IMR-90 (cell line): ENCODE data around the gene RASD2. TPM values are rescaled to one million over a fixed set of nuclear protein-coding genes. Genes with fewer than 3 reads are reported as not detected.

ENCODE experiments used
- ATAC-seq: fragments of 200-7000 bp; cut with Tn5 transposase; 2 replicates; pipeline ENCODE4 v1.9.1; 2020; ENCODE audit warnings: low read depth, mild to moderate bottlenecking, moderate library complexity
- BruUV-seq: library from RNA; stranded (reverse); fragments of 400-500 nt; replicated peaks from 2 replicates; lab custom pipeline; 2021; lab: Mats Ljungman, UMichigan
- CTCF ChIA-PET: fragments of 300-600 bp; formaldehyde crosslinking; extraction: SDS; loops from one replicate; lab custom pipeline; 2021; ENCODE audit warnings: antibody characterized with exemption; lab: Yijun Ruan, JAX
- POLR2A ChIA-PET: fragments of 300-600 bp; sonication (Branson Sonifier 250); formaldehyde crosslinking; loops from one replicate; lab custom pipeline; 2022; ENCODE audit warnings: antibody characterized with exemption; ENCODE audit not compliant: unreplicated experiment; lab: Charles Lee
- DNase-seq: peaks from one replicate; pipeline ENCODE4 v3.0.0; 2013
- H2AFZ ChIP-seq: replicated peaks from 2 replicates; pipeline ENCODE3; 2013; ENCODE audit warnings: low read length, mild to moderate bottlenecking; ENCODE audit not compliant: poor library complexity
- H2AK5ac ChIP-seq: 2 replicates; pipeline ENCODE4 v1.6.1; 2013; ENCODE audit warnings: low read depth, low read length, inconsistent platforms
- H2AK9ac ChIP-seq: replicated peaks from 2 replicates; pipeline ENCODE3; 2013; ENCODE audit warnings: mild to moderate bottlenecking, low read depth, low read length, moderate library complexity; ENCODE audit not compliant: poor library complexity
- H2BK120ac ChIP-seq: 2 replicates; pipeline ENCODE4 v1.6.1; 2013; ENCODE audit warnings: low read depth, low read length, inconsistent platforms
- H2BK15ac ChIP-seq: 3 replicates; pipeline ENCODE4 v1.6.1; 2013; ENCODE audit warnings: low read depth, low read length, inconsistent platforms
- H2BK20ac ChIP-seq: 2 replicates; pipeline ENCODE4 v1.6.1; 2013; ENCODE audit warnings: low read depth, mild to moderate bottlenecking, inconsistent platforms, low read length, moderate library complexity
- H2BK5ac ChIP-seq: 2 replicates; pipeline ENCODE4 v1.6.1; 2013; ENCODE audit warnings: mild to moderate bottlenecking, low read depth, low read length, inconsistent platforms; ENCODE audit not compliant: poor library complexity, severe bottlenecking
- H3K14ac ChIP-seq: replicated peaks from 2 replicates; pipeline ENCODE4 v1.6.1; 2013; ENCODE audit warnings: low read depth, low read length, inconsistent platforms
- H3K18ac ChIP-seq: 2 replicates; pipeline ENCODE4 v1.6.1; 2013; ENCODE audit warnings: low read depth, low read length, control low read depth
- H3K23ac ChIP-seq: 2 replicates; pipeline ENCODE4 v1.6.1; 2013; ENCODE audit warnings: low read depth, low read length, inconsistent platforms
- H3K27ac ChIP-seq: 2 replicates; pipeline ENCODE4 v1.5.1; 2013; ENCODE audit warnings: mild to moderate bottlenecking, control low read depth, low read length; ENCODE audit not compliant: insufficient read depth
- H3K27me3 ChIP-seq: 2 replicates; pipeline ENCODE4 v1.6.1; 2013; ENCODE audit warnings: low read length; ENCODE audit not compliant: control insufficient read depth, insufficient read depth
- H3K36me3 ChIP-seq: 2 replicates; pipeline ENCODE4 v1.6.1; 2013; ENCODE audit warnings: low read length, mixed read lengths; ENCODE audit not compliant: control insufficient read depth, insufficient read depth
- H3K4ac ChIP-seq: 2 replicates; pipeline ENCODE4 v1.6.1; 2013; ENCODE audit warnings: low read depth, low read length, inconsistent platforms
- H3K4me1 ChIP-seq: 2 replicates; pipeline ENCODE4 v1.6.1; 2013; ENCODE audit warnings: low read length, mixed read lengths; ENCODE audit not compliant: control insufficient read depth, insufficient read depth
- H3K4me2 ChIP-seq: 2 replicates; pipeline ENCODE4 v1.6.1; 2013; ENCODE audit warnings: low read depth, mild to moderate bottlenecking, control low read depth, low read length, moderate library complexity
- H3K4me3 ChIP-seq: 2 replicates; pipeline ENCODE4 v1.5.1; 2013; ENCODE audit warnings: low read depth, mild to moderate bottlenecking, control low read depth, low read length, moderate library complexity; ENCODE audit not compliant: insufficient read depth
- H3K56ac ChIP-seq: 2 replicates; pipeline ENCODE4 v1.6.1; 2013; ENCODE audit warnings: low read length, inconsistent platforms; ENCODE audit not compliant: insufficient read depth; ENCODE audit errors: extremely low read depth
- H3K79me1 ChIP-seq, 2 experiments: 2 replicates each; pipeline ENCODE4 v1.6.1; 2013; ENCODE audit warnings: low read length in 2 of 2, inconsistent platforms in 1 of 2, low read depth in 1 of 2
- H3K9ac ChIP-seq: 2 replicates; pipeline ENCODE4 v1.6.1; 2013; ENCODE audit warnings: low read depth, low read length, control low read depth
- H3K9me1 ChIP-seq: 2 replicates; pipeline ENCODE4 v1.6.1; 2013; ENCODE audit warnings: low read length, inconsistent platforms; ENCODE audit not compliant: insufficient read depth
- H3K9me3 ChIP-seq: 2 replicates; pipeline ENCODE4 v1.6.1; 2013; ENCODE audit warnings: low read length; ENCODE audit not compliant: control insufficient read depth, insufficient read depth
- H4K20me1 ChIP-seq: 2 replicates; pipeline ENCODE4 v1.6.1; 2013; ENCODE audit warnings: low read length, inconsistent platforms; ENCODE audit not compliant: insufficient read depth
- H4K5ac ChIP-seq: 2 replicates; pipeline ENCODE4 v1.6.1; 2013; ENCODE audit warnings: mild to moderate bottlenecking, low read depth, low read length, control low read depth
- H4K8ac ChIP-seq, 2 experiments: 2 replicates each; pipeline ENCODE4 v1.6.1; 2013; ENCODE audit warnings: low read depth in 2 of 2, low read length in 2 of 2, control low read depth in 1 of 2, inconsistent platforms in 1 of 2
- H4K91ac ChIP-seq: 2 replicates; pipeline ENCODE4 v1.6.1; 2013; ENCODE audit warnings: low read depth, low read length, inconsistent platforms; ENCODE audit not compliant: insufficient read depth
- BHLHE40 ChIP-seq: fragments of 150-350 bp; IDR thresholded peaks from 2 replicates; pipeline ENCODE4 v1.6.1; 2016; ENCODE audit warnings: mild to moderate bottlenecking, low read depth, low read length
- CHD1 ChIP-seq: IDR thresholded peaks from 2 replicates; pipeline ENCODE4 v1.6.1; 2012; ENCODE audit warnings: low read depth, low read length, improper control_type of control experiment
- WGBS, 2 experiments: methylation state at CpG; one replicate each; pipeline versions ENCODE4 v1.1.5 to v1.1.7; 2013; ENCODE audit warnings: missing lambda C conversion rate in 2 of 2; ENCODE audit not compliant: insufficient read length in 1 of 2; ENCODE audit errors: extremely low coverage in 2 of 2; 5-methylcytosine and 5-hydroxymethylcytosine counted together
- dilution Hi-C: fragments of 300-500 bp; cut with HindIII; formaldehyde crosslinking; loops from one replicate; pipeline ENCODE4 v1.14.3; 2018; ENCODE audit warnings: low sequenced_read_pairs; ENCODE audit not compliant: unreplicated experiment
- in situ Hi-C: fragments of 300-500 bp; cut with MboI; formaldehyde crosslinking; loops from 3 replicates; pipeline ENCODE4 v1.14.3; 2019; ENCODE audit warnings: low sequenced_read_pairs, inconsistent platforms, mixed read lengths
- intact Hi-C: fragments of 100-400 bp; cut with micrococcal nuclease; formaldehyde crosslinking; loops from 2 replicates; pipeline ENCODE4 v1.10.0; 2022
- polyA plus RNA-seq, 3 experiments: library from polyadenylated mRNA; depleted of rRNA; stranded (reverse); fragments of >200 nt; gene quantifications; 2 replicates each; pipeline ENCODE4 v1.2.3, GENCODE V29; 2012; ENCODE audit warnings: low replicate concordance in 1 of 3
- total RNA-seq: library from RNA; depleted of rRNA; stranded (reverse); fragments of >200 nt; gene quantifications from 2 replicates; pipeline ENCODE4 v1.2.3, GENCODE V29; 2012
- TF ChIP-seq, protein P1 (sequence below): fragments of 150-350 bp; IDR thresholded peaks from 2 replicates; pipeline ENCODE4 v1.6.1; 2016; ENCODE audit warnings: low read depth, mild to moderate bottlenecking, low read length, moderate library complexity, borderline replicate concordance

RASD2 gene
- total and polyA plus RNA-seq, 2 of the 4 experiments (the other 2 are of a cell fraction): under 0.01 to 0.32 TPM

DNA sequence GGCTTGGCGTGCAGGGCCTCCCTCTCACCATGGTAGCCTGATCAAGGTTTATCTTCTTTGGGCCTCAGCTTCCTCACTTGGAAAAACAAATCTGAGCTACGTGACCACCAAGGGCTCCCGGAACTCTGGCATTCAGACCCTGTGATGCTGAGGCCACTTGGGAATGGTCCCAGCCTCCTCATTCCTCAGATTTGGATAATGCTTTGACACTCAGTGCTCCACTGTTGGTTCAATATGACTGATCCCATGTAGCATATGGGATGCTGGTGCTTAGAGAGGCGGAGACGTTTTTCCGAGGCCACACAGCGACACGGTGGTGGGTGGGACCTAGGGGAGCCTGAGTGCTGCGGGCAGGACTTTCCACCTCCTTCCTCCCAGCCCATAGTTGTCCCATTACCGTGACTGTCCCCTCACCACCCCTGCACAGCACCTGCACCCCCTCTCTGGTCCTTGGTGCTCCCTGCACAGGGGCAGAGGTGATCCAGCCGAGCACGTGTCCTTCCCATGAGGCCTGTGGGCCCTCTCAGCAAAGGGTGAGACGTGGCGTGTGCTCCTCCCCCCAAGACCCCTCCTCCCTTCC lies 53.4 kb downstream of the RASD2 start:
- Histone ChIP-seq H3K14ac (no peak overlapping the region), H3K79me1 (no peaks in the 10 kb centered on the region), H3K36me3 (no peaks in the 10 kb centered on the region), H4K5ac (no peak overlapping the region), H3K4me1 (peaks cover 11% of the 10 kb centered on the region; the same call in 1 of the 2 replicates), H3K9ac (no peak overlapping the region), H2BK5ac (no peak overlapping the region), H2BK20ac (no peak overlapping the region), H3K27ac (no peak overlapping the region), H3K9me3 (no peaks in the 10 kb centered on the region), H4K20me1 (no peaks in the 10 kb centered on the region; the same call in 1 of the 2 replicates), H2BK120ac (no peak overlapping the region), H2AFZ (peak overlapping the region; percentile 33), H3K4ac (no peak overlapping the region), H3K4me3 (no peak overlapping the region), H3K9me1 (peaks cover 3% of the 10 kb centered on the region; the same call in 1 of the 2 replicates), H3K18ac (no peak overlapping the region), H3K56ac (no peak overlapping the region), H2BK15ac (no peak overlapping the region; the same call in 2 of the 3 replicates), H3K27me3 (peaks cover 16% of the 10 kb centered on the region; the same call in 1 of the 2 replicates), H4K8ac (no peak overlapping the region), H3K23ac (no peak overlapping the region), H3K4me2 (no peak overlapping the region), H2AK5ac (no peak overlapping the region; the same call in none of the 2 replicates), H4K91ac (no peak overlapping the region), H2AK9ac (peak overlapping the region; percentile 28)
- CTCF ChIA-PET: no interaction called here
- WGBS, 2 experiments: 75% methylated on average over 5 of the region's 14 CpGs; no CpG with 5 or more reads in 1 of the 2 experiments
- intact Hi-C loops (no loop called here), in situ Hi-C loops (no loop called here), dilution Hi-C loops (no loop called here)
- TF ChIP-seq CHD1 (no peak), BHLHE40 (no peak)
- TF ChIP-seq, protein P1, sequence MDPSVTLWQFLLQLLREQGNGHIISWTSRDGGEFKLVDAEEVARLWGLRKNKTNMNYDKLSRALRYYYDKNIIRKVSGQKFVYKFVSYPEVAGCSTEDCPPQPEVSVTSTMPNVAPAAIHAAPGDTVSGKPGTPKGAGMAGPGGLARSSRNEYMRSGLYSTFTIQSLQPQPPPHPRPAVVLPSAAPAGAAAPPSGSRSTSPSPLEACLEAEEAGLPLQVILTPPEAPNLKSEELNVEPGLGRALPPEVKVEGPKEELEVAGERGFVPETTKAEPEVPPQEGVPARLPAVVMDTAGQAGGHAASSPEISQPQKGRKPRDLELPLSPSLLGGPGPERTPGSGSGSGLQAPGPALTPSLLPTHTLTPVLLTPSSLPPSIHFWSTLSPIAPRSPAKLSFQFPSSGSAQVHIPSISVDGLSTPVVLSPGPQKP: no peak
- BruUV-seq: no TSS peak
- POLR2A ChIA-PET: no interaction called here
- ATAC-seq: no peak
- no peak for DNase-seq
